ENCODE measurements around the gene NOB1.
"Not testable (repeated sequence)": the region's sequence is repeated elsewhere in the genome, so short reads cannot be mapped to it uniquely, and the experiment has no call there.

DNA sequence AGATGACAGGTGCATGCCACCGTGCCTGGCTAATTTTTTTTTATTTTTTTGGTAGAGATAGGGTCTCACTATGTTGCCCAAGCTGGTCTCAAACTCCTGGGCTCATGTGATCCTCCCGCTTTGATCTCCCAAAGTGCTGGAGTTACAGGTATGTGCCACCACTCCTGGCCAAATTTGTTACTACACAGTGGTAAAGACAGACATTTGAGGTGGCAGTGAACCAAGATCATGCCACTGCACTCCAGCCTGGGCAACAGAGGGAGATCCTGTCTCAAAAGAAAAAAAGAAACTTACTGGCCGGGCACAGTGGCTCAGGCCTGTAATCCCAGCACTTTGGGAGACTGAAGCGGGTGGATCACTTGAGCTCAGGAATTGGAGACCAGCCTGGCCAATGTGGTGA is 25.7 kb downstream of the NOB1 start:
- TF ChIP-seq POLR2AphosphoS5, CTCF, POLR2A (IDR thresholded peaks at IDR 0.05): not testable (repeated sequence)
